HCT116 (cell line): Measurements from ENCODE around the gene PITPNC1. TPM values are rescaled to one million over a fixed set of nuclear protein-coding genes. Genes with fewer than 3 reads are reported as not detected.

Source experiments
- ATAC-seq: fragments of 200-7000 bp; cut with Tn5 transposase; 2 replicates; pipeline ENCODE4 v1.9.1; 2020; ENCODE audit warnings: mild to moderate bottlenecking, moderate library complexity
- BruUV-seq: library from RNA; stranded (reverse); fragments of 400-500 nt; replicated peaks from 2 replicates; lab custom pipeline; 2021; lab: Mats Ljungman, UMichigan
- CTCF ChIA-PET: fragments of 300-600 bp; sonication (Branson Sonifier 250); formaldehyde crosslinking; loops from one replicate; lab custom pipeline; 2021; ENCODE audit warnings: antibody characterized with exemption; lab: Charles Lee
- POLR2A ChIA-PET: fragments of 300-600, 350-600 bp; sonication (Branson Sonifier 250); formaldehyde crosslinking; loops from one replicate; lab custom pipeline; 2021; ENCODE audit warnings: antibody characterized with exemption; lab: Charles Lee
- RAD21 ChIA-PET, 2 experiments: fragments of 300-600 bp; sonication (Branson Sonifier 250); formaldehyde crosslinking; loops; one replicate each; lab custom pipeline; 2023; ENCODE audit warnings: low total read pairs in 2 of 2; ENCODE audit not compliant: uncharacterized antibody in 2 of 2, unreplicated experiment in 2 of 2, low non-redundant PET in 1 of 2; lab: Charles Lee
- DNase-seq: peaks from one replicate; pipeline ENCODE4 v3.0.0-alpha.2; 2010; ENCODE audit warnings: low read depth, low spot score
- H2AFZ ChIP-seq: fragments of 200-600 bp; shearing (Covaris generic), sonication (generic); 2 replicates; pipeline ENCODE4 v1.6.1; 2017; ENCODE audit warnings: low read depth, mixed run types, mixed read lengths, antibody characterized with exemption, low read length; ENCODE audit not compliant: poor library complexity, severe bottlenecking
- H3K27ac ChIP-seq: 2 replicates; pipeline ENCODE4 v1.5.1; 2012; ENCODE audit warnings: low read depth, low read length
- H3K27me3 ChIP-seq: fragments of 200-600 bp; sonication (generic); 2 replicates; pipeline ENCODE4 v1.6.1; 2016; ENCODE audit warnings: mixed run types, low read length, mixed read lengths; ENCODE audit not compliant: insufficient read depth
- H3K36me3 ChIP-seq, 2 experiments: fragments of 200-500 bp in 1 of 2; fragments of 200-600 bp in 1 of 2; sonication (Bioruptor generic) in 1 of 2; sonication (generic) in 1 of 2; 2 replicates each; pipeline versions ENCODE4 v1.5.1 to v1.6.1; 2014 to 2016; ENCODE audit warnings: low read length in 2 of 2, inconsistent platforms in 1 of 2, mixed read lengths in 1 of 2, mixed run types in 1 of 2; ENCODE audit not compliant: insufficient read depth in 2 of 2, control insufficient read depth in 1 of 2
- H3K4me1 ChIP-seq, 2 experiments: fragments of 200-600 bp in 1 of 2; sonication (generic) in 1 of 2; 2 replicates each; pipeline versions ENCODE4 v1.5.1 to v1.6.1; 2012 to 2017; ENCODE audit warnings: low read length in 2 of 2, inconsistent platforms in 1 of 2, mild to moderate bottlenecking in 1 of 2, mixed read lengths in 1 of 2, mixed run types in 1 of 2, moderate library complexity in 1 of 2; ENCODE audit not compliant: insufficient read depth in 2 of 2, control insufficient read depth in 1 of 2
- H3K4me2 ChIP-seq: fragments of 200-600 bp; sonication (generic); 2 replicates; pipeline ENCODE4 v1.6.1; 2017; ENCODE audit warnings: mixed run types, low read length, mixed read lengths
- H3K4me3 ChIP-seq, 2 experiments: fragments of 200-600 bp in 1 of 2; sonication (generic) in 1 of 2; replicated peaks in 1 of 2; 2 replicates each; pipeline ENCODE4 v1.5.1; 2011 to 2016; ENCODE audit warnings: low read length in 2 of 2, control low read depth in 1 of 2, low read depth in 1 of 2, mild to moderate bottlenecking in 1 of 2, mixed read lengths in 1 of 2, mixed run types in 1 of 2
- H3K79me2 ChIP-seq: fragments of 200-600 bp; sonication (generic); 2 replicates; pipeline ENCODE4 v1.6.1; 2017; ENCODE audit warnings: mild to moderate bottlenecking, mixed run types, low read length, moderate library complexity, mixed read lengths; ENCODE audit not compliant: insufficient read depth
- H3K9ac ChIP-seq: fragments of 200-600 bp; sonication (generic); 2 replicates; pipeline ENCODE4 v1.6.1; 2016; ENCODE audit warnings: low read length, mixed read lengths
- H3K9me2 ChIP-seq: fragments of 200-600 bp; sonication (generic), shearing (Covaris generic); 2 replicates; pipeline ENCODE4 v1.6.1; 2017; ENCODE audit warnings: mixed run types, mild to moderate bottlenecking, moderate library complexity; ENCODE audit not compliant: insufficient read depth
- H3K9me3 ChIP-seq, 2 experiments: fragments of 200-500 bp in 1 of 2; fragments of 200-600 bp in 1 of 2; sonication (Bioruptor generic) in 1 of 2; sonication (generic) in 1 of 2; 2 replicates each; pipeline ENCODE4 v1.6.1; 2014 to 2017; ENCODE audit warnings: low read length in 2 of 2, mixed read lengths in 2 of 2, inconsistent platforms in 1 of 2, low read depth in 1 of 2, mild to moderate bottlenecking in 1 of 2, mixed run types in 1 of 2, moderate library complexity in 1 of 2; ENCODE audit not compliant: control insufficient read depth in 1 of 2, insufficient read depth in 1 of 2
- H4K20me1 ChIP-seq: fragments of 200-600 bp; sonication (generic), shearing (Covaris generic); 2 replicates; pipeline ENCODE4 v1.6.1; 2017; ENCODE audit warnings: mixed run types, mild to moderate bottlenecking, moderate library complexity; ENCODE audit not compliant: insufficient read depth
- CBX3 ChIP-seq: IDR thresholded peaks from 2 replicates; pipeline ENCODE4 v1.6.1; 2012; ENCODE audit warnings: low read depth
- CEBPB ChIP-seq: IDR thresholded peaks from 2 replicates; pipeline ENCODE4 v1.6.1; 2012; ENCODE audit warnings: low read depth
- EGR1 ChIP-seq: IDR thresholded peaks from 2 replicates; pipeline ENCODE4 v1.6.1; 2012; ENCODE audit warnings: low read depth
- ELF1 ChIP-seq: IDR thresholded peaks from 2 replicates; pipeline ENCODE4 v1.6.1; 2012; ENCODE audit warnings: low read depth, borderline replicate concordance
- EZH2phosphoT487 ChIP-seq: fragments of 200-600 bp; IDR thresholded peaks from 2 replicates; pipeline ENCODE4 v1.6.1; 2018; ENCODE audit warnings: antibody characterized with exemption, borderline replicate concordance
- JUND ChIP-seq: IDR thresholded peaks from 2 replicates; pipeline ENCODE4 v1.6.1; 2012
- REST ChIP-seq: IDR thresholded peaks from 2 replicates; pipeline ENCODE4 v1.6.1; 2012; ENCODE audit warnings: low read depth
- SIN3A ChIP-seq: IDR thresholded peaks from 2 replicates; pipeline ENCODE4 v1.6.1; 2012; ENCODE audit warnings: low read depth
- SP1 ChIP-seq: IDR thresholded peaks from 2 replicates; pipeline ENCODE4 v1.6.1; 2012; ENCODE audit warnings: low read depth
- SRF ChIP-seq: IDR thresholded peaks from 2 replicates; pipeline ENCODE4 v1.6.1; 2012; ENCODE audit warnings: low read depth
- TCF7L2 ChIP-seq: IDR thresholded peaks from 2 replicates; pipeline ENCODE4 v1.7.0; 2011; ENCODE audit warnings: borderline replicate concordance, inconsistent platforms; ENCODE audit not compliant: insufficient read depth, insufficient read length; ENCODE audit errors: extremely low read depth
- ZBTB33 ChIP-seq: IDR thresholded peaks from 2 replicates; pipeline ENCODE4 v1.6.1; 2011; ENCODE audit warnings: mild to moderate bottlenecking, low read length, moderate library complexity; ENCODE audit not compliant: insufficient replicate concordance; ENCODE audit errors: extremely low read depth
- ZFX ChIP-seq: fragments of 450-650 bp; IDR thresholded peaks from 2 replicates; pipeline ENCODE4 v1.6.1; 2017
- ZNF274 ChIP-seq: fragments of 200-500 bp; sonication (Bioruptor generic); IDR thresholded peaks from 2 replicates; pipeline ENCODE4 v1.6.1; 2014; ENCODE audit warnings: mild to moderate bottlenecking, low read depth, low read length, inconsistent platforms
- intact Hi-C: fragments of 100-400 bp; cut with micrococcal nuclease; formaldehyde crosslinking; loops from 2 replicates; pipeline ENCODE4 v1.10.0; 2022
- total RNA-seq: library from RNA; stranded (reverse); gene quantifications from one replicate; pipeline ENCODE4 v1.2.1, GENCODE V29; 2021; ENCODE audit not compliant: unreplicated experiment
- TF ChIP-seq, protein P1 (sequence below): IDR thresholded peaks from 2 replicates; pipeline ENCODE4 v1.6.1; 2012

The PITPNC1 gene
- total RNA-seq, 1 experiment from 2014 or later = 41.9 TPM

DNA sequence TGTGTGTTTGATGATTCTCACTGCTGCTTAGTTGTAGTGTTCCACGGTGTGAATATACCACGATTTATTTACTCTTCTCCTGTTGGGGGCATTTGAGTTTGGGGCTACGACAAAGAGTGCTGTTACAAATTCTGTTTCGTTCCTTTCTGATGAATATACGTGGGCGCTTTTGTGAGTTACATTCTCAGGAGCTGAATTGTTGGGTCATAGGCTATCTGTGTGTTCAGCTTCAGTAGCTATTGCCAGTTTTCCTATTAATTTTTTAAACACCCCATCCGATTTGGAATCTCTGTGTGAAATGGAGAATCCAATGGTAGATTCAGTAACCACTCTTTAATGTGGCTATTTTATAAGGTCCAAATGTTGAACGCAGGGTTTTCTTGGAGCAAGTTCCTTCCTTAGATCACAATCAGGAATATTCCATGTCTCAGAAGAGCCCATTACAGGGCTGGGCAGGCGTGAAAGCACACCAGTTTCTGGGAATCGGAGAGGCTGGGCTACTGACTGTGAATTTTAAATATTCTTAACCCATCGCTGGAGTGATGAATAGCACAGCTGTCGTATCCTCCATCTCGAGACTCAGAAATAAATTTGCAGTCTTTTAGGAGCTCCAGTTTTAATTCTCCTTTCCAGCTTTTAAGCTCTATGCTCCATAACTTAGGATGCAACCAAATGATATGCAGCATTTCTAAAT, 115.9 kb downstream of the PITPNC1 start:
- no peak overlapping the region for H3K4me3 ChIP-seq
- H3K9me3 ChIP-seq = no peaks in the 10 kb centered on the region
- no peaks in the 10 kb centered on the region for H3K9me2 ChIP-seq
- H3K4me1 ChIP-seq = peaks cover 18 to 22% of the 10 kb centered on the region in 2 experiments
- ChIA-PET POLR2A (interaction anchor here (1.3 kb wide), 1 partner anchor 71 kb away, joined by 4 read pairs; no protein-coding TSS in a partner anchor), CTCF (no interaction called here), RAD21 (no interaction called here)
- TF ChIP-seq CEBPB (no peak), SRF (no peak), JUND (no peak), SP1 (no peak), REST (no peak), SIN3A (no peak), ZBTB33 (no peak), ZFX (no peak), ZNF274 (no peak), EZH2phosphoT487 (no peak), EGR1 (no peak), TCF7L2 (no peak), ELF1 (no peak), CBX3 (no peak)
- TF ChIP-seq, protein P1, sequence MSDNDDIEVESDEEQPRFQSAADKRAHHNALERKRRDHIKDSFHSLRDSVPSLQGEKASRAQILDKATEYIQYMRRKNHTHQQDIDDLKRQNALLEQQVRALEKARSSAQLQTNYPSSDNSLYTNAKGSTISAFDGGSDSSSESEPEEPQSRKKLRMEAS = no peak
- BruUV-seq = no TSS peak
- H3K79me2 ChIP-seq = peaks cover 16% of the 10 kb centered on the region; the same call in 1 of the 2 replicates
- H3K4me2 ChIP-seq = no peak overlapping the region
- intact Hi-C loops = no loop called here
- H4K20me1 ChIP-seq = no peaks in the 10 kb centered on the region
- no peak overlapping the region for H2AFZ ChIP-seq
- no peaks in the 10 kb centered on the region for H3K36me3 ChIP-seq
- no peak for ATAC-seq
- no peak overlapping the region for H3K9ac ChIP-seq
- no peak overlapping the region for H3K27ac ChIP-seq
- no peak for DNase-seq
- no peaks in the 10 kb centered on the region for H3K27me3 ChIP-seq
